Body of pancreas (tissue), 4 donors: ENCODE measurements around the gene OR2T29.
"Not testable (repeated sequence)": the region's sequence is repeated elsewhere in the genome, so short reads cannot be mapped to it uniquely, and the experiment has no call there.

Experiments
- POLR2A ChIP-seq, 3 donors: fragments of 450-650 bp; IDR thresholded peaks; one replicate each; pipeline ENCODE4 v1.6.1; 2016; ENCODE audit warnings: antibody characterized with exemption in 3 of 3, mild to moderate bottlenecking in 2 of 3
- TF ChIP-seq, protein P1 (sequence below), 7 experiments: fragments of 450-650 bp in 4 of 7; fragments of 200-600 bp in 3 of 7; sonication (generic) in 3 of 7; IDR thresholded peaks; one replicate each; pipeline ENCODE4 v1.5.1; 2016 to 2019; ENCODE audit warnings: antibody characterized with exemption in 7 of 7

GRCh38 chr1:248547383-248547782 is 15.2 kb downstream of the OR2T29 start:
- TF ChIP-seq, protein P1, sequence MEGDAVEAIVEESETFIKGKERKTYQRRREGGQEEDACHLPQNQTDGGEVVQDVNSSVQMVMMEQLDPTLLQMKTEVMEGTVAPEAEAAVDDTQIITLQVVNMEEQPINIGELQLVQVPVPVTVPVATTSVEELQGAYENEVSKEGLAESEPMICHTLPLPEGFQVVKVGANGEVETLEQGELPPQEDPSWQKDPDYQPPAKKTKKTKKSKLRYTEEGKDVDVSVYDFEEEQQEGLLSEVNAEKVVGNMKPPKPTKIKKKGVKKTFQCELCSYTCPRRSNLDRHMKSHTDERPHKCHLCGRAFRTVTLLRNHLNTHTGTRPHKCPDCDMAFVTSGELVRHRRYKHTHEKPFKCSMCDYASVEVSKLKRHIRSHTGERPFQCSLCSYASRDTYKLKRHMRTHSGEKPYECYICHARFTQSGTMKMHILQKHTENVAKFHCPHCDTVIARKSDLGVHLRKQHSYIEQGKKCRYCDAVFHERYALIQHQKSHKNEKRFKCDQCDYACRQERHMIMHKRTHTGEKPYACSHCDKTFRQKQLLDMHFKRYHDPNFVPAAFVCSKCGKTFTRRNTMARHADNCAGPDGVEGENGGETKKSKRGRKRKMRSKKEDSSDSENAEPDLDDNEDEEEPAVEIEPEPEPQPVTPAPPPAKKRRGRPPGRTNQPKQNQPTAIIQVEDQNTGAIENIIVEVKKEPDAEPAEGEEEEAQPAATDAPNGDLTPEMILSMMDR (IDR thresholded peaks at IDR 0.05) = not testable (repeated sequence)
- TF ChIP-seq POLR2A (IDR thresholded peaks at IDR 0.05) = not testable (repeated sequence)
